CD4-positive, alpha-beta T cell treated with Interleukin-17A for 1 hour (primary cell): ENCODE measurements around the gene LEP.
A peak's percentile ranks its signal among the peaks of the same experiment; 100 is the strongest.

ENCODE experiments used
- DNase-seq: peaks from one replicate; pipeline ENCODE4 v3.0.0-alpha.2; 2020

The LEP gene

GRCh38 chr7:128240696-128241386 is at the start of gene LEP:
Gene LEP (plus strand): TSS chr7:128241278. CDS start chr7:128252019, 10,741 bp downstream.
- DNase-seq: no peak

- no peak for DNase-seq
Measured at GRCh38 chr7:128192497-128193142, 48.5 kb upstream of the LEP start.

GRCh38 chr7:128194533-128195282 is 46.4 kb upstream of the LEP start:
- no peak for DNase-seq

- no peak for DNase-seq
Measured at GRCh38 chr7:128197589-128197988, 43.5 kb upstream of the LEP start.

GRCh38 chr7:128197989-128198580 is 43.0 kb upstream of the LEP start:
- DNase-seq: no peak

GRCh38 chr7:128200376-128200775 is 40.7 kb upstream of the LEP start:
- no peak for DNase-seq

GRCh38 chr7:128201067-128201689 is 39.9 kb upstream of the LEP start:
- no peak for DNase-seq

GRCh38 chr7:128201690-128202085 is 39.4 kb upstream of the LEP start:
- no peak for DNase-seq

GRCh38 chr7:128202287-128202957 is 38.7 kb upstream of the LEP start:
- DNase-seq: no peak

GRCh38 chr7:128203047-128203491 is 38.0 kb upstream of the LEP start:
- no peak for DNase-seq

GRCh38 chr7:128203710-128204214 is 37.3 kb upstream of the LEP start:
- no peak for DNase-seq

GRCh38 chr7:128204455-128204854 is 36.6 kb upstream of the LEP start:
- DNase-seq: no peak

GRCh38 chr7:128205068-128205467 is 36.0 kb upstream of the LEP start:
- no peak for DNase-seq

GRCh38 chr7:128206017-128206746 is 34.9 kb upstream of the LEP start:
- DNase-seq: no peak

- no peak for DNase-seq
Measured at GRCh38 chr7:128206747-128207500, 34.2 kb upstream of the LEP start.

- DNase-seq: no peak
Measured at GRCh38 chr7:128207609-128208008, 33.5 kb upstream of the LEP start.

GRCh38 chr7:128209229-128210035 is 31.6 kb upstream of the LEP start:
- DNase-seq: peak; percentile 71

- DNase-seq: no peak
Measured at GRCh38 chr7:128210036-128210347, 31.1 kb upstream of the LEP start.

GRCh38 chr7:128210590-128211570 is 30.2 kb upstream of the LEP start:
- DNase-seq: no peak
